NCI-H2196 treated with DMSO at 0.1 percent for 48 hours (cell line): Measurements from ENCODE around the gene CST3.
A peak's percentile ranks its signal among the peaks of the same experiment; 100 is the strongest.
"Not testable (repeated sequence)": the region's sequence is repeated elsewhere in the genome, so short reads cannot be mapped to it uniquely, and the experiment has no call there.

Source experiments
- DNase-seq: peaks from one replicate; lab custom pipeline; 2025; ENCODE audit not compliant: unreplicated experiment; lab: John Stamatoyannopoulos, UW

CST3 gene

GRCh38 chr20:23629542-23630391 lies 8.0 kb downstream of the CST3 start:
- no peak for DNase-seq

GRCh38 chr20:23629017-23629541 lies 8.7 kb downstream of the CST3 start:
- no peak for DNase-seq

GRCh38 chr20:23628402-23629016 lies 9.2 kb downstream of the CST3 start:
- DNase-seq = no peak

- no peak for DNase-seq
Observed at GRCh38 chr20:23627501-23627900, 10.3 kb downstream of the CST3 start.

GRCh38 chr20:23626040-23626620 lies 11.6 kb downstream of the CST3 start:
- no peak for DNase-seq

- no peak for DNase-seq
Observed at GRCh38 chr20:23625236-23625964, 12.4 kb downstream of the CST3 start.

GRCh38 chr20:23624324-23624691 lies 13.4 kb downstream of the CST3 start:
- DNase-seq = no peak

GRCh38 chr20:23623666-23624323 lies 14.0 kb downstream of the CST3 start:
- DNase-seq = no peak

GRCh38 chr20:23622839-23623343 lies 14.9 kb downstream of the CST3 start:
- DNase-seq = no peak

- DNase-seq = not testable (repeated sequence)
Observed at GRCh38 chr20:23622401-23622800, 15.4 kb downstream of the CST3 start.

- DNase-seq = not testable (repeated sequence)
Observed at GRCh38 chr20:23620670-23621386, 16.9 kb downstream of the CST3 start.

- DNase-seq = no peak
Observed at GRCh38 chr20:23614163-23614562, 23.6 kb downstream of the CST3 start.

- DNase-seq = no peak
Observed at GRCh38 chr20:23613676-23614075, 24.1 kb downstream of the CST3 start.

GRCh38 chr20:23612396-23612795 lies 25.4 kb downstream of the CST3 start:
- DNase-seq = no peak

- DNase-seq = no peak
Observed at GRCh38 chr20:23609486-23610109, 28.2 kb downstream of the CST3 start.

GRCh38 chr20:23608251-23608846 lies 29.4 kb downstream of the CST3 start:
- DNase-seq = no peak

- no peak for DNase-seq
Observed at GRCh38 chr20:23607497-23608245, 30.1 kb downstream of the CST3 start.

GRCh38 chr20:23606652-23607049 lies 31.1 kb downstream of the CST3 start:
- peak; percentile 41 for DNase-seq
